Right lobe of liver (tissue), 4 donors: ENCODE measurements around the gene CCK.

Experiments
- CTCF ChIP-seq, 4 donors: fragments of 200-600 bp in 3 of 4; fragments of 450-650 bp in 1 of 4; IDR thresholded peaks; one replicate each; pipeline versions ENCODE4 v1.5.1 to v1.8.0; 2016 to 2022; ENCODE audit warnings: antibody characterized with exemption in 4 of 4, mild to moderate bottlenecking in 2 of 4
- POLR2A ChIP-seq: fragments of 450-650 bp; IDR thresholded peaks from one replicate; pipeline ENCODE4 v1.6.1; 2017; ENCODE audit warnings: antibody characterized with exemption, mild to moderate bottlenecking
- donor health status: DM: no; HTN: no; CAD: no.
- donor health status: DM: no; HTN: no; CAD: no.
- donor health status: DM: no; HTN: yes; CAD: no.

- TF ChIP-seq CTCF (IDR thresholded peaks at IDR 0.05) (no peak), POLR2A (no peak)
Measured at GRCh38 chr3:42256135-42256819, 9.7 kb downstream of the CCK start.
